NCI-H446 treated with DMSO at 0.1 percent for 48 hours (cell line): ENCODE data around the gene NTHL1.

Experiments used
- DNase-seq: peaks from one replicate; lab custom pipeline; 2025; lab: John Stamatoyannopoulos, UW

Gene NTHL1

DNA sequence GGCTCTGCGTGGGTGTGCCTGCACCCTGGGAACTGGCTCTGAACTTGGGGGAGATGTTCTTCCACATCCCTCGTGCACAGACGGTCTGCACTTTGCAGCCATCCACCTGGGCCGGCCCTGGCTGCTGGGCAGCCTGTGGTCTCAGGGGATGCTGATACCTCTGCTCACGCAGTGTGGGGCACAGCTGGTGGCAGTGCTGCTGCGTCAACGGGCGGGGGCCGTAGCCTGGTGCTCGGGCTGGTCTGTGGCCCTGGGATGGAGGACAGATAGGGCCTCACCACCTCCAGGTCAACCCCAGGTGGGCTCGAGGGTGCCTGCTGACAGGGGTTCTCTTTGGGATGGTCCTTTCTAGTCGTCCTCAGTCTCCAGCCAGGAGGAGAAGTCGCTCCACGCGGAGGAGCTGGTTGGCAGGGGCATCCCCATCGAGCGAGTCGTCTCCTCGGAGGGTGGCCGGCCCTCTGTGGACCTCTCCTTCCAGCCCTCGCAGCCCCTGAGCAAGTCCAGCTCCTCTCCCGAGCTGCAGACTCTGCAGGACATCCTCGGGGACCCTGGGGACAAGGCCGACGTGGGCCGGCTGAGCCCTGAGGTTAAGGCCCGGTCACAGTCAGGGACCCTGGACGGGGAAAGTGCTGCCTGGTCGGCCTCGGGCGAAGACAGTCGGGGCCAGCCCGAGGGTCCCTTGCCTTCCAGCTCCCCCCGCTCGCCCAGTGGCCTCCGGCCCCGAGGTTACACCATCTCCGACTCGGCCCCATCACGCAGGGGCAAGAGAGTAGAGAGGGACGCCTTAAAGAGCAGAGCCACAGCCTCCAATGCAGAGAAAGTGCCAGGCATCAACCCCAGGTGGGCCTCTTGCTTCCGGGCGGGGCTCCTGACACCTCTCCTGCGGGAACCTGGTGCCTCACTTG, 36.5 kb upstream of the NTHL1 start:
- DNase-seq, result no peak

DNA sequence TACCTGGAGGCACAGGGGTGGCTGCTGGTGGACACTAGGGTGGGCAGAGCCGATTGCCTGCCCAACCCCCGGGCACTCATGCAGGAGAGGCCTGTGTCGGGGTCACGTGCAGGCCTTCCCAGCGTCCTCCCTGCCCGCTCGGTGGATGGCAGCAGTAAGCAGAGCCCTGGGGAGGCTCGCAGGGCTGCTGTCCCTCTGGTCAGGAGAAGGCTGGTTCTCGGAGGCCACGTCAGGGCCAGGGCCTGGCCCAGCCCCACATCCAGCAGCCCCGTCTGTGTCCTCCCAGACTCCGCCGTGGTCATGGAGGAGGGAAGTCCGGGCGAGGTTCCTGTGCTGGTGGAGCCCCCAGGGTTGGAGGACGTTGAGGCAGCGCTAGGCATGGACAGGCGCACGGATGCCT, 35.8 kb upstream of the NTHL1 start:
- no peak for DNase-seq

- no peak for DNase-seq
Measured at GRCh38 chr16:2082983-2083364, 35.3 kb upstream of the NTHL1 start.

GRCh38 chr16:2082171-2082982, 34.7 kb upstream of the NTHL1 start:
- DNase-seq, result no peak

- no peak for DNase-seq
Measured at GRCh38 chr16:2081201-2082084, 33.8 kb upstream of the NTHL1 start.

DNA sequence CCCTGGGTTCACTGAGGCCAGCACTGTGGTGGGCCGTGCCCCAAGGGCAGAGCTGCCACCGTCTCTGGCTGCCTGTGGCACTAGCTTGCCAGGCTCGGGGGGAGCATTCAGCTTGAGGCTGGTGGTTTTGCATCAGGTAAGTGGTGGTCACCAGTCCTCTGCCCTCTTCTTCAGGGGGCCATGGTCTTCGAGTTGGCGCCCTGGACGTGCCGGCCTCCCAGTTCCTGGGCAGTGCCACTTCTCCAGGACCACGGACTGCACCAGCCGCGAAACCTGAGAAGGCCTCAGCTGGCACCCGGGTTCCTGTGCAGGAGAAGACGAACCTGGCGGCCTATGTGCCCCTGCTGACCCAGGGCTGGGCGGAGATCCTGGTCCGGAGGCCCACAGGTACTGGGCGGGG, 32.4 kb upstream of the NTHL1 start:
- no peak for DNase-seq

- no peak for DNase-seq
Measured at GRCh38 chr16:2079311-2079800, 31.7 kb upstream of the NTHL1 start.

DNA sequence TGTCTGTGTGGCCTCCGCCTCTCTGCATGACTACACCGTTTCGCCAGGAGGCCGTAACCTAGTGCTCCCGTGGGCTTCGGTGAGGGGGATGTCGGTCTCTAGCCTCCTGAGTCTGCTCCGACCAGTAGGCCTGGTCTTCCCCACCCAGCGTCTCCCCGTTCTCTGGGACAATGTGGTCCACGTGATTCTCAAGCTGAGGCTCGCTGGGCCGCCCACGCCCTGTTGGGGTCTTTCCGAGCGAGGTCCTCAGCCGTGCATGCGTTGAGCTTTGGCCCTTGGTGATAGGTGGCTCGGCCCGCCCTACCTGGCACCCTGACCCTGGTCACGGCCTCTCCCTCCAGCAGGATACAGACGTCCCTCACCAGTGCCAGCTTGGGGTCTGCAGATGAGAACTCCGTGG, 31.1 kb upstream of the NTHL1 start:
- no peak for DNase-seq

DNA sequence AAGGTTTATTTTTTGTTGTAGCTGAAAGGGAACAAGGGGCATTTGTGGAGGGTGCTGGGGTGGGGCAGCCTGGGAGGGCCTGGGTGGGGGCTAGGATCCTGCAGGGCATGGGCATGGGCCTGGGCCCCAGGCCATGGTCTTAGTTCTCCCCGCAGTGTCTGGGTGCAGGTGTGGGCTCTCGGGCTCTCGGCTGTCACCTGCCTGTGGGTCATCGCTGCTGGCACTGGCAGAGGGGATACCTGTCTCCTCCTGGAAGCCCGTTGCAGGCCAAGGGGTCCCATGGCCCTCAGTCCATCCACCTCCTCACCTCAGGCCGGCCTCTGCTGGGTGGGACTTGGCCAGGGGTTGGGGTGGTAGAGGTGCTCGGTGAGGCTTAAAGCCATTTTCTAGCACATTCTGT, 30.5 kb upstream of the NTHL1 start:
- DNase-seq, result no peak

GRCh38 chr16:2077696-2078095, 30.1 kb upstream of the NTHL1 start:
- no peak for DNase-seq

DNA sequence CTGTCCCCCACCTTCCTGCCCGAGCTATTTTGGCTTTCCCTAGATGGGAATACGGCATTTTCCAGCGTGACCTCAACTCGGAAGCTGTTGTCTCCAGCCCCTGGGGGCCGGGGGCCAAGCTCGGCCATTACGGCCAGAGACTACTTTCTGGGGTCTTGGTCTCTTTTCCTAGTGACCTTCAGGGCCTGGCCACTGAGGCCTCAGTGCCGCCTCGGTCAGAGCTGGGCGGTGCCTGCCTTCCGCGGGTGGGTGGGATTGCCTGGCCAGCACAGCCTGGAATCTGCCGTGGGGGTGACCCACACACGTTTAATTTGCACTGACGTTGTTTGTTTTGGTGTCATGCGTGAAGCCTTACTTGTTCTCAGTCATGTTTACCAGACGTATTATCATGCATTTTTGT, 29.4 kb upstream of the NTHL1 start:
- DNase-seq, result no peak

GRCh38 chr16:2076072-2076865, 28.6 kb upstream of the NTHL1 start:
- no peak for DNase-seq

DNA sequence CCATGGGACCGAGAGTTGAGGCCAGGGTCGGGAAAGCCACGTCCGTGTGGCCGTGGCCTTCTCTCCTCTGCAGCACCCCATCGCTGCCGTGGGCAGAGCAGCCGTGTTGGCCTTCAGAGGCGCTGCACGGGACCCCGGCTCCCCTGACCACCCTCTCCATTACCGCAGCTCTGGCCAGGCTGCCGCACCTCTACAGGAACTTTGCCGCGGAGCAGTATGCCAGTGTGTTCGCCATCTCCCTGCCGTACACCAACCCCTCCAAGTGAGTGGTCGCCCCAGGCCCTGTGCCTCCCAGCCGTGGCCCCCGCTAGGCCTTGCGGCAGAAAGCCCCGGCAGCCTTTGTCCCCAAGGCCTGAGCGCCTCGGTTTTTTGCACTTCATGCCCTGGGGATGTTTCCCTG, 28.0 kb upstream of the NTHL1 start:
- DNase-seq, result no peak

DNA sequence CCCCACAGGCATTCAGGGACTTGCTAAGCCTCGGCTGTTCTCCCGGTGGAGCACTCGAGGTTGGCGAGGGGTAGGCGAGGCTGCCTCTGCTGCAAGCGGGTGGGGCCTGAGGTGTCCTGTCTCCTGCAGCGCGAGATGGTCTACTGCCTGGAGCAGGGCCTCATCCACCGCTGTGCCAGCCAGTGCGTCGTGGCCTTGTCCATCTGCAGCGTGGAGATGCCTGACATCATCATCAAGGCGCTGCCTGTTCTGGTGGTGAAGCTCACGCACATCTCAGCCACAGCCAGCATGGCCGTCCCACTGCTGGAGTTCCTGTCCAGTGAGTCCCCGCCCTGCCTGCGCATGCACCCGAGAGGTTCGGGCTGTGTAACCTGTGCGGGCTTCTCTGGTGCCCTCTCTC, 26.4 kb upstream of the NTHL1 start:
- DNase-seq, result no peak

DNA sequence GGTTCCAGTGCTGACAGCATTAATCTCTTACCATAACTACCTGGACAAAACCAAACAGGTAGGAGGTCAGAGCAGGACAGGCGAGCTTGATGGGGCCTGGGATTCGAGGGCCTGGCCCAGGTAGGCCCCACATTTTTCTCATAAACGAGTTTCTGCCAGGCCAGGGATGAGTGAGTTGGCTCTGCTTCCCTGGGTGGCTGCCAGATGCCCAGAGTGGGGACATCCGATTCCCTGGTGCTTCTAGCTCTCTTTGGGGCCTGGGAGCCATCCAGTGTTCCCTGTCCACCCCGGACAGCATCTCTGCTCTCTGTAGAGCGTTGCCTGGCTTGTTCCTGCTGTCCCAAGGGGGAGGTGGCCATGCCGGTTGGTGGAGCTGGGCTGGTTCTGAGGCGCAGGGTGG, 25.3 kb upstream of the NTHL1 start:
- no peak for DNase-seq

GRCh38 chr16:2071454-2072202, 24.0 kb upstream of the NTHL1 start:
- no peak for DNase-seq

DNA sequence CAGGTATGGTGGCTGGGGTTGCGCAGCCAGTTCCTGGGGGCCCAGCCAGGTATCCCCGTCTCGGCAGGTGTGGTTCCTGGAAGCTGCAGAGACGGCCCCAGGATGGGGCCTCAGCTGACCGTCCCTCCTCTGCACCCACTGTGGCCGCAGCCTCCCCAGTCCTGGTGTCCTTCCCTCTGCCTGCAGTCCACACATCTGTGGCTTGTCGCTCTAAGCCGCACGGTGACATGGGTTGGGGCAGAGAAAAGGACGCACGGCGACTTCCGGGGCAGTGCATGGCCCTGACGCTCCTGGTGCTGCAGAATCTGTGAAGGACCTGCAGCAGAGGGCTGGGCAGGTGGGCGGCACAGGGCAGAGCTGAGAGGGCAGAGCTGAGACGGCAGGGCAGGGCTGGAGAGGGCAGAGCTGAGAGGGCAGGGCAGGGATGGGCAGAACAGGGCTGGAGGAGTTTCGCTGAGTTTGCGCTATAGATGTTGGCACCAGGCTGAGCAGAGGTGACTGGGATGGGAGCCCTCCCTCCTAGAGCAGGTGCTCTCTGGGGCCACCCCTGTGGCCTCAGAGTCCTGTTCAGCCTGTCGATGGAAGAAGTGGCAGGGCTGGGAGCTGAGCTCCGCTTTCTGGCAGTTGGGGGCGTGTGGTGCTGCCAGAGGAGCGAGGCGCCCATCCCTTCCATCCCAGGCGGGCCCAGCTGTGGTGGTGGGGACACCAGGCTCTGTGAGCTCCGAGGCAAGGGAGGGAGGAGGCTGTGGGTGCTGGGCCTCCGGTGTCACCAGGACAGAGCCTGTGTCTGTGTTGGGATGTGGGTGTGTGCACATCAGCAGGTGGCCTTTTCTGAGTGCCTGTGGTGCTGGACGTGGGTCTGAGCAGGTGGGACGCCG, 23.2 kb upstream of the NTHL1 start:
- DNase-seq, result no peak

DNA sequence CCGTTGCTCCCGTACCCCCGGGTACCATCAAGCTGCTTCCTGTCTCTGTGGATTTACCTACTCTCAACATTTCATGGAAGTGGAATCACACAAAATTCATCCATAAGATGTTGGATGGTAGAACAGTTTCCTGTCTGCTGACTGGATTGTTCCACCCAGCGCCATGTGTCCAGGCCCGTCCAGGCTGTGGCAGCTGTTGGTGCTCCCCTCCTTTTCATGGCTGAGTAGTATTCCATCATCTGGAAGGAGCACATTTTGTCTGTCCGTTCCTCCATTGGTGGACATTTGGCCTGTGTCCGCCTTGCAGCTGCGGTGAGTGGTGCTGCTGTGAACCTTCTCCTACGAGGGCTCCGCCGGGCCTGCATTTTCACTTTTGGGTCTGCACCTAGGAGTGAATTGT, 18.5 kb upstream of the NTHL1 start:
- DNase-seq, result no peak

- no peak for DNase-seq
Measured at GRCh38 chr16:2064368-2064945, 16.8 kb upstream of the NTHL1 start.
